ENCODE data around the gene AFF4. TPM values are rescaled to one million over a fixed set of nuclear protein-coding genes. Genes with fewer than 3 reads are reported as not detected.
A peak's percentile ranks its signal among the peaks of the same experiment; 100 is the strongest.

Gene AFF4
- total and polyA plus RNA-seq, 9 of the 15 experiments (the other 6 are each of a cell fraction or from before 2014, with no cell fraction given), result 1.7 to 25.8 (median 17.9) TPM

- TF ChIP-seq ATF3 (IDR thresholded peaks at IDR 0.05) (no peak), ATF3 (CRISPR knock-in tag; conservative IDR thresholded peaks at IDR 0.05) (no peak), BRD9 (IDR thresholded peaks at IDR 0.05; ENCODE audit: low read depth, partially characterized antibody) (peak; percentile 82), ZNF175 (CRISPR knock-in tag; IDR thresholded peaks at IDR 0.05; ENCODE audit: low read depth) (peak; percentile 78; the same call in 1 of the 2 replicates), ELF2 (CRISPR knock-in tag; IDR thresholded peaks at IDR 0.05) (peak; percentile 75), ZNF408 (CRISPR knock-in tag; IDR thresholded peaks at IDR 0.05; ENCODE audit: low read depth) (no peak), ZNF507 (tag; conservative IDR thresholded peaks at IDR 0.05) (no peak), BACH1 (tag; IDR thresholded peaks at IDR 0.05) (no peak), HIVEP1 (CRISPR knock-in tag; IDR thresholded peaks at IDR 0.05) (no peak), ZNF696 (CRISPR knock-in tag; conservative IDR thresholded peaks at IDR 0.05) (no peak), CCNT2 (IDR thresholded peaks at IDR 0.05; ENCODE audit: borderline replicate concordance, extremely low read depth, insufficient read length, low read depth, low read length) (no peak), BRF2 (IDR thresholded peaks at IDR 0.05; ENCODE audit: borderline replicate concordance, insufficient read depth, insufficient read length) (no peak), ZNF146 (CRISPR knock-in tag; IDR thresholded peaks at IDR 0.05; ENCODE audit: unreplicated experiment) (no peak), NR1H2 (CRISPR knock-in tag; IDR thresholded peaks at IDR 0.05) (no peak), PBX2 (CRISPR knock-in tag; IDR thresholded peaks at IDR 0.05; ENCODE audit: low read depth) (no peak), PBX2 (tag; conservative IDR thresholded peaks at IDR 0.05; ENCODE audit: low read depth) (no peak), NCOA2 (IDR thresholded peaks at IDR 0.05; ENCODE audit: partially characterized antibody in 2 of 2) (no peak), HOXB6 (CRISPR knock-in tag; IDR thresholded peaks at IDR 0.05; ENCODE audit: borderline replicate concordance) (no peak), TCF7 (IDR thresholded peaks at IDR 0.05; ENCODE audit: borderline replicate concordance) (0 out of 2 replicates have a peak, but pooled peaks have one; percentile 16)
- TF ChIP-seq, protein P1, sequence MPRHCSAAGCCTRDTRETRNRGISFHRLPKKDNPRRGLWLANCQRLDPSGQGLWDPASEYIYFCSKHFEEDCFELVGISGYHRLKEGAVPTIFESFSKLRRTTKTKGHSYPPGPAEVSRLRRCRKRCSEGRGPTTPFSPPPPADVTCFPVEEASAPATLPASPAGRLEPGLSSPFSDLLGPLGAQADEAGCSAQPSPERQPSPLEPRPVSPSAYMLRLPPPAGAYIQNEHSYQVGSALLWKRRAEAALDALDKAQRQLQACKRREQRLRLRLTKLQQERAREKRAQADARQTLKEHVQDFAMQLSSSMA (CRISPR knock-in tag; IDR thresholded peaks at IDR 0.05), result no peak
- TF ChIP-seq, protein P2, sequence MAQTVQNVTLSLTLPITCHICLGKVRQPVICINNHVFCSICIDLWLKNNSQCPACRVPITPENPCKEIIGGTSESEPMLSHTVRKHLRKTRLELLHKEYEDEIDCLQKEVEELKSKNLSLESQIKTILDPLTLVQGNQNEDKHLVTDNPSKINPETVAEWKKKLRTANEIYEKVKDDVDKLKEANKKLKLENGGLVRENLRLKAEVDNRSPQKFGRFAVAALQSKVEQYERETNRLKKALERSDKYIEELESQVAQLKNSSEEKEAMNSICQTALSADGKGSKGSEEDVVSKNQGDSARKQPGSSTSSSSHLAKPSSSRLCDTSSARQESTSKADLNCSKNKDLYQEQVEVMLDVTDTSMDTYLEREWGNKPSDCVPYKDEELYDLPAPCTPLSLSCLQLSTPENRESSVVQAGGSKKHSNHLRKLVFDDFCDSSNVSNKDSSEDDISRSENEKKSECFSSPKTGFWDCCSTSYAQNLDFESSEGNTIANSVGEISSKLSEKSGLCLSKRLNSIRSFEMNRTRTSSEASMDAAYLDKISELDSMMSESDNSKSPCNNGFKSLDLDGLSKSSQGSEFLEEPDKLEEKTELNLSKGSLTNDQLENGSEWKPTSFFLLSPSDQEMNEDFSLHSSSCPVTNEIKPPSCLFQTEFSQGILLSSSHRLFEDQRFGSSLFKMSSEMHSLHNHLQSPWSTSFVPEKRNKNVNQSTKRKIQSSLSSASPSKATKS (CRISPR knock-in tag; IDR thresholded peaks at IDR 0.05), result no peak
Observed at GRCh38 chr5:132865668-132866341, 97.6 kb downstream of the AFF4 start (continued).

Measured in K562 (cell line).